ENCODE data around the gene APCDD1. TPM values are rescaled to one million over a fixed set of nuclear protein-coding genes. Genes with fewer than 3 reads are reported as not detected.

Gene APCDD1
- total RNA-seq, 1 experiment from 2014 or later, result not detected

DNA sequence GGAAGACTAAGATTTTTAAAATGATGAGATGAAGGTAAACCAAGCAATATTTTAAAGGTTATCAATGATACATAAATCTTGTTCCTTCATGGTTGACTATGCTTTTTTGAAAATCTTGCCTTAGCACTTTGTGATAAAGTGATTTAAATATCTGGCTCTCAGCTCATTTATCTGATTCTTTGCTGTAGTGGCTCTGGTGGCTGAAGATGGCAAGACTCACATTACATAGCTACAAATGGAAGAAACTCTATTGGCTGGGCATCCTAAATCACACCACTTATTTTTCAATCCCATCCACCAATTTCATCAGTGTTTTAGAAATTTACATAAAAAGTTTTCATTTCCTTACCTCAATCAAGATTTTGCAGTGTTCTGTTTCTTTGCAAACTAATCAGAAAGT, 16.6 kb upstream of the APCDD1 start:
- ChIA-PET CTCF (no interaction called here), POLR2A (no interaction called here), RAD21 (ENCODE audit: low non-redundant PET in 1 of 2, low total read pairs in 2 of 2, uncharacterized antibody in 2 of 2, unreplicated experiment in 2 of 2) (no interaction called here)
- no peaks in the 10 kb centered on the region for H3K9me2 ChIP-seq (ENCODE audit: insufficient read depth)
- no peaks in the 10 kb centered on the region for H4K20me1 ChIP-seq (ENCODE audit: insufficient read depth)
- H3K36me3 ChIP-seq (ENCODE audit: control insufficient read depth in 1 of 2, insufficient read depth in 2 of 2, low read length in 2 of 2), result no peaks in the 10 kb centered on the region
- no peaks in the 10 kb centered on the region for H3K4me1 ChIP-seq (ENCODE audit: control insufficient read depth in 1 of 2, insufficient read depth in 2 of 2, low read length in 2 of 2)
- no peak overlapping the region for H3K4me3 ChIP-seq (replicated peaks in 1 of 2; ENCODE audit: low read depth in 1 of 2, low read length in 2 of 2)
- no peaks in the 10 kb centered on the region for H3K9me3 ChIP-seq (ENCODE audit: control insufficient read depth in 1 of 2, insufficient read depth in 1 of 2, low read depth in 1 of 2, low read length in 2 of 2)
- H3K27me3 ChIP-seq (ENCODE audit: insufficient read depth, low read length), result peaks cover 33% of the 10 kb centered on the region
- H3K9ac ChIP-seq (ENCODE audit: low read length), result no peak overlapping the region
- BruUV-seq (replicated peaks), result no TSS peak
- DNase-seq (ENCODE audit: low read depth, low spot score), result no peak
- H2AFZ ChIP-seq (ENCODE audit: low read depth, low read length, poor library complexity, severe bottlenecking), result no peak overlapping the region
- TF ChIP-seq CEBPB (IDR thresholded peaks at IDR 0.05; ENCODE audit: low read depth), result no peak
- TF ChIP-seq POLR2AphosphoS5 (IDR thresholded peaks at IDR 0.05; ENCODE audit: low read depth, low read length), result no peak
- no peak overlapping the region for H3K4me2 ChIP-seq (ENCODE audit: low read length)
- no peaks in the 10 kb centered on the region for H3K79me2 ChIP-seq (ENCODE audit: insufficient read depth, low read length)
- ATAC-seq, result no peak
- intact Hi-C loops (cut with micrococcal nuclease), result no loop called here
- no peak overlapping the region for H3K27ac ChIP-seq (ENCODE audit: low read depth, low read length)

DNA sequence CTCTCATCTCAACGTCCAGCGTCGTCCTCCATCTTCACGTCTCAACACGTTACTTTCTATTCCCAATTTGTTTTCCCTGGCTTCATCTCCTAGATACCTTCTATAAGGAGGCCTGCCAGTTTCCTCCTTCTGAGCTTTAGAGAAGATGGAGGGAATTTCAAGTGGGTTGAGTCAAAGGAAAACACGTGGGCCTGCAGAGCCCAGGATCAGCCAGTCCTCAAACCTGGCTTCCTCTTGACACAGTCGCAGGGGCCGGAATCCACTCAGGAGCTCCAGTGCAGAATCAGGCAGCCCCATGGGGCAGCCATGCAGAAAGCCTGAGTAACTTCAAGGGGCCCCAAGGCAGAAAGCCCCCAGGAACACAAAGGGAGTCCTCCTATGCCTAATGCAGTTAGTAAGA, 14.5 kb upstream of the APCDD1 start:
- Histone ChIP-seq H3K9me2 (ENCODE audit: insufficient read depth) (no peaks in the 10 kb centered on the region), H4K20me1 (ENCODE audit: insufficient read depth) (no peaks in the 10 kb centered on the region), H3K27me3 (ENCODE audit: insufficient read depth, low read length) (peaks cover 51% of the 10 kb centered on the region), H3K4me3 (replicated peaks in 1 of 2; ENCODE audit: low read depth in 1 of 2, low read length in 2 of 2) (no peak overlapping the region), H3K9ac (ENCODE audit: low read length) (no peak overlapping the region), H3K36me3 (ENCODE audit: control insufficient read depth in 1 of 2, insufficient read depth in 2 of 2, low read length in 2 of 2) (no peaks in the 10 kb centered on the region), H3K79me2 (ENCODE audit: insufficient read depth, low read length) (no peaks in the 10 kb centered on the region), H3K9me3 (ENCODE audit: control insufficient read depth in 1 of 2, insufficient read depth in 1 of 2, low read depth in 1 of 2, low read length in 2 of 2) (no peaks in the 10 kb centered on the region), H3K4me1 (ENCODE audit: control insufficient read depth in 1 of 2, insufficient read depth in 2 of 2, low read length in 2 of 2) (no peaks in the 10 kb centered on the region), H2AFZ (ENCODE audit: low read depth, low read length, poor library complexity, severe bottlenecking) (no peak overlapping the region), H3K27ac (ENCODE audit: low read depth, low read length) (no peak overlapping the region), H3K4me2 (ENCODE audit: low read length) (no peak overlapping the region)
- no peak for ATAC-seq
- CTCF ChIA-PET, result no interaction called here
- BruUV-seq (replicated peaks), result no TSS peak
- intact Hi-C loops (cut with micrococcal nuclease), result no loop called here
- RAD21 ChIA-PET (ENCODE audit: low non-redundant PET in 1 of 2, low total read pairs in 2 of 2, uncharacterized antibody in 2 of 2, unreplicated experiment in 2 of 2), result no interaction called here
- TF ChIP-seq, protein P1, sequence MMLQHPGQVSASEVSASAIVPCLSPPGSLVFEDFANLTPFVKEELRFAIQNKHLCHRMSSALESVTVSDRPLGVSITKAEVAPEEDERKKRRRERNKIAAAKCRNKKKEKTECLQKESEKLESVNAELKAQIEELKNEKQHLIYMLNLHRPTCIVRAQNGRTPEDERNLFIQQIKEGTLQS (IDR thresholded peaks at IDR 0.05), result no peak
- TF ChIP-seq, protein P2, sequence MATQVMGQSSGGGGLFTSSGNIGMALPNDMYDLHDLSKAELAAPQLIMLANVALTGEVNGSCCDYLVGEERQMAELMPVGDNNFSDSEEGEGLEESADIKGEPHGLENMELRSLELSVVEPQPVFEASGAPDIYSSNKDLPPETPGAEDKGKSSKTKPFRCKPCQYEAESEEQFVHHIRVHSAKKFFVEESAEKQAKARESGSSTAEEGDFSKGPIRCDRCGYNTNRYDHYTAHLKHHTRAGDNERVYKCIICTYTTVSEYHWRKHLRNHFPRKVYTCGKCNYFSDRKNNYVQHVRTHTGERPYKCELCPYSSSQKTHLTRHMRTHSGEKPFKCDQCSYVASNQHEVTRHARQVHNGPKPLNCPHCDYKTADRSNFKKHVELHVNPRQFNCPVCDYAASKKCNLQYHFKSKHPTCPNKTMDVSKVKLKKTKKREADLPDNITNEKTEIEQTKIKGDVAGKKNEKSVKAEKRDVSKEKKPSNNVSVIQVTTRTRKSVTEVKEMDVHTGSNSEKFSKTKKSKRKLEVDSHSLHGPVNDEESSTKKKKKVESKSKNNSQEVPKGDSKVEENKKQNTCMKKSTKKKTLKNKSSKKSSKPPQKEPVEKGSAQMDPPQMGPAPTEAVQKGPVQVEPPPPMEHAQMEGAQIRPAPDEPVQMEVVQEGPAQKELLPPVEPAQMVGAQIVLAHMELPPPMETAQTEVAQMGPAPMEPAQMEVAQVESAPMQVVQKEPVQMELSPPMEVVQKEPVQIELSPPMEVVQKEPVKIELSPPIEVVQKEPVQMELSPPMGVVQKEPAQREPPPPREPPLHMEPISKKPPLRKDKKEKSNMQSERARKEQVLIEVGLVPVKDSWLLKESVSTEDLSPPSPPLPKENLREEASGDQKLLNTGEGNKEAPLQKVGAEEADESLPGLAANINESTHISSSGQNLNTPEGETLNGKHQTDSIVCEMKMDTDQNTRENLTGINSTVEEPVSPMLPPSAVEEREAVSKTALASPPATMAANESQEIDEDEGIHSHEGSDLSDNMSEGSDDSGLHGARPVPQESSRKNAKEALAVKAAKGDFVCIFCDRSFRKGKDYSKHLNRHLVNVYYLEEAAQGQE (IDR thresholded peaks at IDR 0.05; ENCODE audit: low read depth), result no peak
- no peak for TF ChIP-seq FOSL1 (IDR thresholded peaks at IDR 0.05; ENCODE audit: low read depth)
- POLR2A ChIA-PET, result no interaction called here
- no peak for DNase-seq (ENCODE audit: low read depth, low spot score)
